ENCODE data around the gene CHMP2A. TPM values are rescaled to one million over a fixed set of nuclear protein-coding genes. Genes with fewer than 3 reads are reported as not detected.

CHMP2A gene
- polyA plus RNA-seq, 2 of the 4 experiments (the other 2 are of a cell fraction), result 198 to 280 TPM

GRCh38 chr19:58511353-58512208 is 43.3 kb downstream of the CHMP2A start, which contains the start of gene SLC27A5:
SLC27A5 (minus strand) TSS chr19:58511992; CDS start chr19:58511955, 37 bp downstream.
- H3K4me1 ChIP-seq, result peaks cover 5% of the 10 kb centered on the region; the same call in 1 of the 3 replicates
- 89% methylated on average over 19 of the region's 25 CpGs for WGBS (ENCODE audit: missing lambda C conversion rate)
- ChIA-PET CTCF (interaction anchor here (1.0 to 10.5 kb wide), 6 partner anchors 8 to 43 kb away, joined by 3 to 113 read pairs (median 4); partner anchors contain the start of genes CHMP2A, ZBTB45 and ZNF446), POLR2A (interaction anchor here (1.0 to 1.8 kb wide), 3 partner anchors 8 to 64 kb away, joined by 3 to 9 read pairs (median 3); partner anchors contain the start of genes TRIM28 and ZBTB45)
- FAIRE-seq, result no peak
- no peaks in the 10 kb centered on the region for H3K9me3 ChIP-seq
- no peak within 1 kb of the TSS for H3K4me2 ChIP-seq
- DNase-seq (ENCODE audit: low read depth in 1 of 2, low spot score in 1 of 2), result no peak
- TF ChIP-seq PBX3 (IDR thresholded peaks at IDR 0.05) (peak; percentile 12; the same call in 1 of the 2 replicates), ELK1 (IDR thresholded peaks at IDR 0.05; ENCODE audit: low read depth, low read length) (no peak)
- ATAC-seq, result peak; percentile 10 to 15; a peak in 3 of 6 replicates
- no peak within 1 kb of the TSS for H3K27ac ChIP-seq
- H3K4me3 ChIP-seq, result no peak within 1 kb of the TSS

DNA sequence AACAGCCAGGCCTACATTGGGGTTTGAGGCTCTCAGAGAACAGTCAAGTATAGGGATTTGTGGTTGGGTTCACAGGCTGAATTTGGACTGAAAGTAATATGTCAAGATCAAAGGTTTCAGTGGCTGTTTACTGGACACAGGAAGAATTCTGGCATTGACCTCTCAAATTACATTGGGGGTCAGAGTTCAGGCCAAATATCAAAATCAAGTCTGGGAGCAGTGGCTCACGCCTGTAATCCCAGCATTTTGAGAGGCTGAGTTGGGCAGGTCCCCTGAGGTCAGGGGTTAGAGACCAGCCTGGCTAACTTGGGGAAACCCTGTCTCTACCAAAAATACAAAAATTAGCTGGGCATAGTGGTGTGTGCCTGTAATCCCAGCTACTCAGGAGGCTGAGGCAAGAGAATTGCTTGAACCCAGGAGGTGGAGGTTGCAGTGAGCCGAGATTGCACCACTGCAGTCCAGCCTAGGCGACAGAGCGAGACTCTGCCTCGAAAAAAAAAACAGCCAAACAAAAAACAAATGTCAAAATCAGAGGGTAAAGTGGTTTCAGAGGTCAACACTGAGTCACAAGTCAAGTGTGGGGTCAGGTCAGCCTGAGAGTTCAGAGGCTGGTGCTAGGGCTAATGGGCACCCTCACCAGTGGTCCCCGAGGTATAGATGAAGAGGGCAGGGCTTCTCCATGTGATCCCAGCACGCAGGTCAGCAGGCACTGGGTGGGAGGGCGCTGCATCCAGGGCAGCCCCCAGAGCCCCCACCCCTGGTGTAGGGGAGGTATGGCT is 44.6 kb downstream of the CHMP2A start:
- H3K4me3 ChIP-seq, result no peak overlapping the region
- no peak overlapping the region for H3K27ac ChIP-seq
- no peak overlapping the region for H3K4me2 ChIP-seq
- WGBS (ENCODE audit: missing lambda C conversion rate), result 78% methylated on average over 7 of the region's 8 CpGs
- TF ChIP-seq POLR2A (IDR thresholded peaks at IDR 0.05; ENCODE audit: low read length) (no peak), ZFP36 (IDR thresholded peaks at IDR 0.05; ENCODE audit: borderline replicate concordance, partially characterized antibody) (no peak), ATOH8 (CRISPR knock-in tag; IDR thresholded peaks at IDR 0.05; ENCODE audit: low read depth) (no peak), CHD4 (IDR thresholded peaks at IDR 0.05; ENCODE audit: borderline replicate concordance) (no peak), FOSL2 (IDR thresholded peaks at IDR 0.05) (no peak), FOSL2 (CRISPR knock-in tag; IDR thresholded peaks at IDR 0.05) (no peak), MYC (IDR thresholded peaks at IDR 0.05; ENCODE audit: borderline replicate concordance, low read length) (no peak)
- TF ChIP-seq, protein P1, sequence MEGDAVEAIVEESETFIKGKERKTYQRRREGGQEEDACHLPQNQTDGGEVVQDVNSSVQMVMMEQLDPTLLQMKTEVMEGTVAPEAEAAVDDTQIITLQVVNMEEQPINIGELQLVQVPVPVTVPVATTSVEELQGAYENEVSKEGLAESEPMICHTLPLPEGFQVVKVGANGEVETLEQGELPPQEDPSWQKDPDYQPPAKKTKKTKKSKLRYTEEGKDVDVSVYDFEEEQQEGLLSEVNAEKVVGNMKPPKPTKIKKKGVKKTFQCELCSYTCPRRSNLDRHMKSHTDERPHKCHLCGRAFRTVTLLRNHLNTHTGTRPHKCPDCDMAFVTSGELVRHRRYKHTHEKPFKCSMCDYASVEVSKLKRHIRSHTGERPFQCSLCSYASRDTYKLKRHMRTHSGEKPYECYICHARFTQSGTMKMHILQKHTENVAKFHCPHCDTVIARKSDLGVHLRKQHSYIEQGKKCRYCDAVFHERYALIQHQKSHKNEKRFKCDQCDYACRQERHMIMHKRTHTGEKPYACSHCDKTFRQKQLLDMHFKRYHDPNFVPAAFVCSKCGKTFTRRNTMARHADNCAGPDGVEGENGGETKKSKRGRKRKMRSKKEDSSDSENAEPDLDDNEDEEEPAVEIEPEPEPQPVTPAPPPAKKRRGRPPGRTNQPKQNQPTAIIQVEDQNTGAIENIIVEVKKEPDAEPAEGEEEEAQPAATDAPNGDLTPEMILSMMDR (IDR thresholded peaks at IDR 0.05), result no peak
- peaks cover 6% of the 10 kb centered on the region; the same call in 2 of the 3 replicates for H3K4me1 ChIP-seq
- POLR2A ChIA-PET, result interaction anchor here (1.8 kb wide), 1 partner anchor 9 kb away, joined by 9 read pairs; the partner anchor contains the start of gene ZBTB45
- no peak for DNase-seq (ENCODE audit: low read depth in 1 of 2, low spot score in 1 of 2)
- FAIRE-seq, result no peak
- no peaks in the 10 kb centered on the region for H3K9me3 ChIP-seq
- no peak for ATAC-seq
- CTCF ChIA-PET, result interaction anchor here (1.4 to 10.5 kb wide), 2 partner anchors 9 kb away, joined by 5 to 113 read pairs; partner anchors contain the start of gene ZBTB45

- TF ChIP-seq POLR2AphosphoS2 (conservative IDR thresholded peaks at IDR 0.05; ENCODE audit: low read length) (no peak), BHLHE40 (IDR thresholded peaks at IDR 0.05; ENCODE audit: low read depth, low read length) (no peak), RCOR1 (IDR thresholded peaks at IDR 0.05; ENCODE audit: low read depth, low read length) (no peak), PBX3 (IDR thresholded peaks at IDR 0.05) (no peak)
- TF ChIP-seq, protein P1 (IDR thresholded peaks at IDR 0.05), result no peak
- TF ChIP-seq, protein P2, sequence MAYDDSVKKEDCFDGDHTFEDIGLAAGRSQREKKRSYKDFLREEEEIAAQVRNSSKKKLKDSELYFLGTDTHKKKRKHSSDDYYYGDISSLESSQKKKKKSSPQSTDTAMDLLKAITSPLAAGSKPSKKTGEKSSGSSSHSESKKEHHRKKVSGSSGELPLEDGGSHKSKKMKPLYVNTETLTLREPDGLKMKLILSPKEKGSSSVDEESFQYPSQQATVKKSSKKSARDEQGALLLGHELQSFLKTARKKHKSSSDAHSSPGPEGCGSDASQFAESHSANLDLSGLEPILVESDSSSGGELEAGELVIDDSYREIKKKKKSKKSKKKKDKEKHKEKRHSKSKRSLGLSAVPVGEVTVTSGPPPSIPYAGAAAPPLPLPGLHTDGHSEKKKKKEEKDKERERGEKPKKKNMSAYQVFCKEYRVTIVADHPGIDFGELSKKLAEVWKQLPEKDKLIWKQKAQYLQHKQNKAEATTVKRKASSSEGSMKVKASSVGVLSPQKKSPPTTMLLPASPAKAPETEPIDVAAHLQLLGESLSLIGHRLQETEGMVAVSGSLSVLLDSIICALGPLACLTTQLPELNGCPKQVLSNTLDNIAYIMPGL (CRISPR knock-in tag; IDR thresholded peaks at IDR 0.05; ENCODE audit: borderline replicate concordance), result no peak
- no peak overlapping the region for H3K4me2 ChIP-seq
- ATAC-seq (no peak), FAIRE-seq (no peak), DNase-seq (ENCODE audit: low read depth in 1 of 2, low spot score in 1 of 2) (no peak)
- no peak overlapping the region for H3K4me3 ChIP-seq
- peaks cover 9% of the 10 kb centered on the region; the same call in 2 of the 3 replicates for H3K4me1 ChIP-seq
- CTCF ChIA-PET, result interaction anchor here (0.6 to 10.5 kb wide), 4 partner anchors 10 to 72 kb away, joined by 3 to 113 read pairs (median 4); partner anchors contain the start of gene ZBTB45
- H3K27ac ChIP-seq, result no peak overlapping the region
- H3K9me3 ChIP-seq, result no peaks in the 10 kb centered on the region
- POLR2A ChIA-PET, result no interaction called here
- 89% methylated on average over 11 of the region's 11 CpGs for WGBS (ENCODE audit: missing lambda C conversion rate)
Observed at GRCh38 chr19:58509731-58510083, 45.2 kb downstream of the CHMP2A start.

Measured in A549 (cell line).